Measurements from ENCODE around the gene XYLT1.

DNA sequence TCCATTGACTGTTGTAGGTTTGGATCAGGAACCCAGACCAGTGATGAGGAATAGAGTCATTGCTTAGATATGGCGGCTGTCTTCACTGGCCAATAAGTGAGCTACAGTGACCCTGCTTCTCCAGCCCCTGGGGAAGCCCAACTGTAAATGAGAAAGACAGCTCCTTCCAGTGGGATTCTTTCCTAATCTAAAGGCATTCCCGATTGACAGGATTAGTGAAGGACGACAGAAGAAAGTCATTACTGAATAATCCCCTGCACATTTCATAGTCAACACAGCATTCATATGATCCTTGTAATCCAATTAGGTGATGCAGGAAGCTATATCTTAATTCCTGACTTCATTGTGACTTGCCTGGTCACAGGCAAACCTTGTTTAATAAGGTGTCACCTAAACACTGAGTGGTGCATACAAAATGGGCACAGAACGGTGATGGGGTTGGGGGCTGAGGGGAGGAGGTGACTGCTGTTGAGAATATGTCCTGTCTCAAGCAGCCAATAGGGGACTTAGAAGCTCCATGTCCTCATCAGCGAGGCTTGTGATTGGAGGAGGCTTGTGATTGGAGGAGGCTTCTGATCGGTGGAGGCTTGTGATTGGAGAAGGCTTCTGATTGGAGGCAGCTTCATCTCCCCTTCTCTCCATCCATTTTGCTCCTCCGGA, 242.6 kb downstream of the XYLT1 start:
- no peak for TF ChIP-seq POLR2A (IDR thresholded peaks at IDR 0.05; ENCODE audit: low read depth, low read length)
- TF ChIP-seq SPI1 (IDR thresholded peaks at IDR 0.05; ENCODE audit: low read depth, low read length) = no peak
